Thyroid gland (tissue), 4 donors: Measurements from ENCODE around the gene IQSEC2. TPM values are rescaled to one million over a fixed set of nuclear protein-coding genes. Genes with fewer than 3 reads are reported as not detected.

Source experiments
- DNase-seq, 2 donors: peaks; one replicate each; pipeline ENCODE4 v3.0.0-alpha.2; 2019
- H3K27ac ChIP-seq, 3 donors: fragments of 200-600 bp; sonication (generic); 1 replicate in 2 of 3; 2 replicates in 1 of 3; pipeline ENCODE4 v1.5.1; 2016 to 2019; ENCODE audit warnings: mild to moderate bottlenecking in 1 of 3, moderate library complexity in 1 of 3
- H3K27me3 ChIP-seq: fragments of 200-600 bp; sonication (generic); one replicate; pipeline ENCODE4 v1.5.1; 2019
- H3K36me3 ChIP-seq, 2 donors: fragments of 200-600 bp; sonication (generic); one replicate each; pipeline ENCODE4 v1.5.1; 2016 to 2019
- H3K4me1 ChIP-seq, 2 donors: fragments of 200-600 bp; sonication (generic); one replicate each; pipeline ENCODE4 v1.5.1; 2017 to 2019
- H3K4me3 ChIP-seq, 3 donors: fragments of 200-600 bp; sonication (generic); replicated peaks in 1 of 3; 1 replicate in 2 of 3; 2 replicates in 1 of 3; pipeline ENCODE4 v1.5.1; 2016; ENCODE audit warnings: mild to moderate bottlenecking in 1 of 3
- H3K9me3 ChIP-seq: fragments of 200-600 bp; sonication (generic); one replicate; pipeline ENCODE4 v1.5.1; 2017
- POLR2A ChIP-seq, 2 donors: fragments of 450-650 bp; IDR thresholded peaks; one replicate each; pipeline ENCODE4 v1.6.1; 2017; ENCODE audit warnings: antibody characterized with exemption in 2 of 2, mild to moderate bottlenecking in 2 of 2, moderate library complexity in 1 of 2
- WGBS, 2 donors: methylation state at CpG; one replicate each; pipeline ENCODE4 v1.1.5; 2017; 5-methylcytosine and 5-hydroxymethylcytosine counted together
- intact Hi-C: fragments of 100-400 bp; cut with DNase I; formaldehyde crosslinking; loops from one replicate; pipeline ENCODE4 v1.15.1; 2023
- total RNA-seq, 4 donors: library from RNA; depleted of rRNA; stranded (reverse); fragments of >200 nt; gene quantifications; one replicate each; pipeline ENCODE4 v1.2.3, GENCODE V29; 2016
- TF ChIP-seq, protein P1 (sequence below), 6 experiments: fragments of 200-600 bp in 3 of 6; fragments of 450-650 bp in 3 of 6; sonication (generic) in 3 of 6; IDR thresholded peaks; one replicate each; pipeline ENCODE4 v1.5.1; 2016 to 2019; ENCODE audit warnings: antibody characterized with exemption in 6 of 6, mild to moderate bottlenecking in 2 of 6, inconsistent platforms in 1 of 6, moderate library complexity in 1 of 6

The IQSEC2 gene
- total RNA-seq, 4 donors from 2014 or later = 14.1 to 23.7 (median 17.2) TPM

DNA sequence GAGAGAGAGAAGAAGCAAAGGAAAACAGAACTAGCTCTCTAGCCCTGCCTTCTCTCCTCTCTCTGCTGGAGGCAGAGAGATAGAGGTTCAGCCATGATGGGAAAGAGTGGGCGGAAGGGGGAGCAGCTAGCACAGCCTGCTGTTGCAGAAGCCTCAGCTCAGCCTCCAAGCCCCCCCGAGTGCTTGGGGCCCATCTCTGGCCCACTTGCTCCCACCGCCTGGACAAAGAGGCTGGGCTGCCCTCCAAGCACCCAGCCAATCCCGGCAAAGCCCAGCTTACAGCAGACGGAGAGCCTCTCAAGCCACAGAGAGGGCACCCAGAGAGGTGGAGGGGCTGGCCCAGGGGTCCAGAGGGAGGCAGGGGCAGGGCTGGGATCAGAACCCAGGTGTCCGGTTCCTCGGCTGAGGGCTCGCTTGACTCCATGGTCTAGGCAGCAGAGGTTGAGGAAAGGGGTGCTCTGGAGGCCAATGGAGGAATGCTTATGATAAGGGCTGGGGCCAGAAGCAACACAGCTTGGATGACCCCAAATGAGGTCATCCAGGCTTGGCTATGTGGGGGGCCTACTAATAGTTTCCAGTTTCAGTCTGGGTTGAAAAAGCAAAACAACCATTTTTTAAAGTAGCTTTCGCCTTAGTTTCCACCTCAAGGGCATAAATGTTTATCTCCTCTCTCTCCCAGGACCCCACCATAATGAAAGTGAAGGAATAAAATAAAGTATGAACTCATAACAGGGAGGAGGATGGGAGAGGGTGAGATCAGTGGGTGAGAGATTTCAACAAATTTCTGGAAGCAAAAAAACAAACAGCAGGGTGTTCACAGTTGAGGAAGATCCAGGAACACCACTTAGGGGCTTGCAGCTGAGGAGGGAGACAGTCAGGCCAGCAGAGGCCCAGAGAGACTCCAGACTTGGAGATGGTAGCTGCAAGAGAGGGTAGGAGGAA lies 24.9 kb upstream of the IQSEC2 start:
- Histone ChIP-seq H3K9me3 (no peaks in the 10 kb centered on the region), H3K36me3 (no peaks in the 10 kb centered on the region), H3K4me1 (no peaks in the 10 kb centered on the region), H3K27me3 (no peaks in the 10 kb centered on the region), H3K27ac (no peak overlapping the region), H3K4me3 (no peak overlapping the region)
- WGBS, 2 donors = 66 to 85% methylated on average over 2 to 9 of the region's 9 CpGs
- DNase-seq = no peak
- intact Hi-C loops = no loop called here
- TF ChIP-seq POLR2A (IDR thresholded peaks at IDR 0.05) = no peak
- TF ChIP-seq, protein P1, sequence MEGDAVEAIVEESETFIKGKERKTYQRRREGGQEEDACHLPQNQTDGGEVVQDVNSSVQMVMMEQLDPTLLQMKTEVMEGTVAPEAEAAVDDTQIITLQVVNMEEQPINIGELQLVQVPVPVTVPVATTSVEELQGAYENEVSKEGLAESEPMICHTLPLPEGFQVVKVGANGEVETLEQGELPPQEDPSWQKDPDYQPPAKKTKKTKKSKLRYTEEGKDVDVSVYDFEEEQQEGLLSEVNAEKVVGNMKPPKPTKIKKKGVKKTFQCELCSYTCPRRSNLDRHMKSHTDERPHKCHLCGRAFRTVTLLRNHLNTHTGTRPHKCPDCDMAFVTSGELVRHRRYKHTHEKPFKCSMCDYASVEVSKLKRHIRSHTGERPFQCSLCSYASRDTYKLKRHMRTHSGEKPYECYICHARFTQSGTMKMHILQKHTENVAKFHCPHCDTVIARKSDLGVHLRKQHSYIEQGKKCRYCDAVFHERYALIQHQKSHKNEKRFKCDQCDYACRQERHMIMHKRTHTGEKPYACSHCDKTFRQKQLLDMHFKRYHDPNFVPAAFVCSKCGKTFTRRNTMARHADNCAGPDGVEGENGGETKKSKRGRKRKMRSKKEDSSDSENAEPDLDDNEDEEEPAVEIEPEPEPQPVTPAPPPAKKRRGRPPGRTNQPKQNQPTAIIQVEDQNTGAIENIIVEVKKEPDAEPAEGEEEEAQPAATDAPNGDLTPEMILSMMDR (IDR thresholded peaks at IDR 0.05) = no peak

- WGBS, 2 donors = 87 to 93% methylated on average over 8 of the region's 8 CpGs
- no peak overlapping the region for H3K4me3 ChIP-seq
- no peaks in the 10 kb centered on the region for H3K4me1 ChIP-seq
- no peaks in the 10 kb centered on the region for H3K36me3 ChIP-seq
- TF ChIP-seq POLR2A (IDR thresholded peaks at IDR 0.05) = no peak
- no peaks in the 10 kb centered on the region for H3K27me3 ChIP-seq
- no peaks in the 10 kb centered on the region for H3K9me3 ChIP-seq
- H3K27ac ChIP-seq = no peak overlapping the region
- intact Hi-C loops = no loop called here
- DNase-seq = no peak
Measured at GRCh38 chrX:53305219-53305995, 24.0 kb upstream of the IQSEC2 start.

GRCh38 chrX:53303195-53303594 lies 21.8 kb upstream of the IQSEC2 start:
- Histone ChIP-seq H3K27ac (no peak overlapping the region), H3K36me3 (no peaks in the 10 kb centered on the region), H3K4me1 (no peaks in the 10 kb centered on the region), H3K4me3 (no peak overlapping the region), H3K27me3 (no peaks in the 10 kb centered on the region), H3K9me3 (no peaks in the 10 kb centered on the region)
- no peak for TF ChIP-seq POLR2A (IDR thresholded peaks at IDR 0.05)
- TF ChIP-seq, protein P1 (IDR thresholded peaks at IDR 0.05) = no peak
- WGBS, 2 donors = 92 to 99% methylated on average over 5 of the region's 5 CpGs
- DNase-seq = no peak
- intact Hi-C loops = no loop called here

GRCh38 chrX:53300157-53300556 lies 18.8 kb upstream of the IQSEC2 start:
- no peaks in the 10 kb centered on the region for H3K4me1 ChIP-seq
- no peaks in the 10 kb centered on the region for H3K9me3 ChIP-seq
- no peak for DNase-seq
- no peaks in the 10 kb centered on the region for H3K36me3 ChIP-seq
- no peak for TF ChIP-seq POLR2A (IDR thresholded peaks at IDR 0.05)
- TF ChIP-seq, protein P1 (IDR thresholded peaks at IDR 0.05) = no peak
- WGBS, 2 donors = 92 to 100% methylated on average over 3 of the region's 3 CpGs
- no peaks in the 10 kb centered on the region for H3K27me3 ChIP-seq
- no peak overlapping the region for H3K27ac ChIP-seq
- intact Hi-C loops = no loop called here
- H3K4me3 ChIP-seq = no peak overlapping the region

DNA sequence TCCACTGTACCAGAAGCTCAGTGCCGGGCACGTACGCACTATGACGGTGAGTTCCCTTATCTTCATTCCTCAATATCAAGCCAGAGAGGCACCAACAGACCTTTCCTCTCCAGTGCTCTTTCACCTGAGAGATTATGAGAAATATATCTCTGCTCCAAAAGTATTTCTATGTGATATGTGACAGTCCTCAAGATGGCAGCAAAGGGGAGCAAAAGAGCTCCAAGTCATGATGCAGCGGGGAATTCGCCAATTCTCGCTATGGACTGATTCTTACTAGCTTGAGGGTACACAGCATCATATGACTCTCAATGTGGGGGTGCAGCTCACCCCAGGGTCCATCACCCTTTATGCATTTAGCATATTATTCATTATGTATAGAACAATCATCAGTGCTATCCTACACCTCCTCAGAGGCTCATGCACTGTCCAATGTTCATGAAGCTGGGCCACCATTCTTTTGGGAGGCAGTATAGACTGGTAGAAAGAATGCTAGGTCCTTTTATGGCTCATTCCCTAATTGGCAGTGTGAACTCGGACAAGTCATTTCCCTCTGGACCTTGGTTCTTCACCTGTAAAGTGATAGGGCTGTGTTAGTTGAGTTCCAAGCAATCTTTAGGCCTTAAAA lies 12.8 kb upstream of the IQSEC2 start:
- Histone ChIP-seq H3K4me1 (no peaks in the 10 kb centered on the region), H3K4me3 (no peak overlapping the region), H3K27ac (no peak overlapping the region), H3K36me3 (no peaks in the 10 kb centered on the region), H3K27me3 (no peaks in the 10 kb centered on the region), H3K9me3 (no peaks in the 10 kb centered on the region)
- intact Hi-C loops = no loop called here
- DNase-seq = no peak
- TF ChIP-seq, protein P1 (IDR thresholded peaks at IDR 0.05) = no peak
- no peak for TF ChIP-seq POLR2A (IDR thresholded peaks at IDR 0.05)
- 93 to 95% methylated on average over 8 of the region's 8 CpGs for WGBS, 2 donors
